Lower lobe of right lung (tissue), 2 donors: ENCODE data around the gene CCT8. TPM values are rescaled to one million over a fixed set of nuclear protein-coding genes. Genes with fewer than 3 reads are reported as not detected.
"Not testable (repeated sequence)": the region's sequence is repeated elsewhere in the genome, so short reads cannot be mapped to it uniquely, and the experiment has no call there.

Source experiments
- ATAC-seq, 2 donors: fragments of 200-7000 bp; cut with Tn5 transposase; one replicate each; pipeline ENCODE4 v1.9.1; 2020 to 2022; ENCODE audit warnings: mild to moderate bottlenecking in 2 of 2, moderate library complexity in 2 of 2
- DNase-seq: peaks from one replicate; pipeline ENCODE4 v3.0.0-alpha.2; 2020
- H3K27ac ChIP-seq: fragments of 200-600 bp; one replicate; pipeline ENCODE4 v1.8.0; 2022
- H3K27me3 ChIP-seq: fragments of 200-600 bp; one replicate; pipeline ENCODE4 v1.8.0; 2022; ENCODE audit warnings: low read depth
- H3K36me3 ChIP-seq: fragments of 200-600 bp; one replicate; pipeline ENCODE4 v1.8.0; 2022; ENCODE audit warnings: mild to moderate bottlenecking
- H3K4me1 ChIP-seq: fragments of 200-600 bp; one replicate; pipeline ENCODE4 v1.8.0; 2022
- H3K4me3 ChIP-seq: fragments of 200-600 bp; one replicate; pipeline ENCODE4 v1.8.0; 2022; ENCODE audit warnings: mild to moderate bottlenecking
- H3K9me3 ChIP-seq: fragments of 200-600 bp; one replicate; pipeline ENCODE4 v1.8.0; 2022
- intact Hi-C: fragments of 100-400 bp; cut with DNase I; formaldehyde crosslinking; loops from one replicate; pipeline ENCODE4 v1.11.0; 2022
- total RNA-seq: library from RNA; stranded (reverse); fragmentation: NEBNext Ultra II Directional; extraction: Animal tissue kit (Norgen Biotek cat#: 25700); gene quantifications from one replicate; pipeline ENCODE4 v1.2.1, GENCODE V29; 2021
- TF ChIP-seq, protein P1 (sequence below): fragments of 200-600 bp; IDR thresholded peaks from one replicate; pipeline ENCODE4 v1.8.0; 2022; ENCODE audit warnings: antibody characterized with exemption, mild to moderate bottlenecking
- donor health status: DM: no; HTN: yes; CAD: no; lungs with severe emphysema.

CCT8 gene
- total RNA-seq, 1 donor from 2014 or later = 111 TPM

DNA sequence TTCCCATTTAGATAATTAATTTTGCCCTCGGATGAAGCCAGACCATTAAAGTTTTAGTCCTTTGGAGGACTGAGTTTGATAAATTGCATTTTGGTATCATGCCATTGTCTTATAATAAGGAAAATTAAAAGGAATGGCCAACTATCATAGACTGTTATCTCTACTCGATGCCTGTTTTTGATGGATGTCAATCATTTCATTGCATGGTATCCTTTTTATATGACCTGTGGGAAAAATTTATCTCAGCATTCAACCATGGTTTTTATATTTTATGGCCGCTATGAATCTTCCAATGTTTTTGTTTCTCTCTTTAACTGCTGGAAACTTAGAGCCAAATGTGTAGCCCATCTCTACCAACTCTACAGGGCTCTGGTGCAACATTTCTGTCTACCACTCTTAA, 9.9 kb upstream of the CCT8 start:
- intact Hi-C loops = no loop called here
- ATAC-seq = no peak
- no peak for DNase-seq
- Histone ChIP-seq H3K27ac (no peak overlapping the region), H3K9me3 (no peaks in the 10 kb centered on the region), H3K4me1 (peaks cover 21% of the 10 kb centered on the region), H3K4me3 (no peak overlapping the region), H3K27me3 (no peaks in the 10 kb centered on the region), H3K36me3 (no peaks in the 10 kb centered on the region)
- TF ChIP-seq, protein P1, sequence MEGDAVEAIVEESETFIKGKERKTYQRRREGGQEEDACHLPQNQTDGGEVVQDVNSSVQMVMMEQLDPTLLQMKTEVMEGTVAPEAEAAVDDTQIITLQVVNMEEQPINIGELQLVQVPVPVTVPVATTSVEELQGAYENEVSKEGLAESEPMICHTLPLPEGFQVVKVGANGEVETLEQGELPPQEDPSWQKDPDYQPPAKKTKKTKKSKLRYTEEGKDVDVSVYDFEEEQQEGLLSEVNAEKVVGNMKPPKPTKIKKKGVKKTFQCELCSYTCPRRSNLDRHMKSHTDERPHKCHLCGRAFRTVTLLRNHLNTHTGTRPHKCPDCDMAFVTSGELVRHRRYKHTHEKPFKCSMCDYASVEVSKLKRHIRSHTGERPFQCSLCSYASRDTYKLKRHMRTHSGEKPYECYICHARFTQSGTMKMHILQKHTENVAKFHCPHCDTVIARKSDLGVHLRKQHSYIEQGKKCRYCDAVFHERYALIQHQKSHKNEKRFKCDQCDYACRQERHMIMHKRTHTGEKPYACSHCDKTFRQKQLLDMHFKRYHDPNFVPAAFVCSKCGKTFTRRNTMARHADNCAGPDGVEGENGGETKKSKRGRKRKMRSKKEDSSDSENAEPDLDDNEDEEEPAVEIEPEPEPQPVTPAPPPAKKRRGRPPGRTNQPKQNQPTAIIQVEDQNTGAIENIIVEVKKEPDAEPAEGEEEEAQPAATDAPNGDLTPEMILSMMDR = no peak

GRCh38 chr21:29082046-29082815, 8.8 kb upstream of the CCT8 start:
- DNase-seq = no peak

GRCh38 chr21:29080454-29080941, 7.0 kb upstream of the CCT8 start:
- intact Hi-C loops = no loop called here
- peak in 1 of 2 donors; percentile 58 for ATAC-seq

More at GRCh38 chr21:29082046-29082815, 8.8 kb upstream of the CCT8 start:
- Histone ChIP-seq H3K9me3 (no peaks in the 10 kb centered on the region), H3K27ac (no peak overlapping the region), H3K36me3 (no peaks in the 10 kb centered on the region), H3K4me1 (peaks cover 21% of the 10 kb centered on the region), H3K27me3 (no peaks in the 10 kb centered on the region), H3K4me3 (no peak overlapping the region)
- TF ChIP-seq, protein P1 = no peak
- intact Hi-C loops = no loop called here
- ATAC-seq = no peak

DNA sequence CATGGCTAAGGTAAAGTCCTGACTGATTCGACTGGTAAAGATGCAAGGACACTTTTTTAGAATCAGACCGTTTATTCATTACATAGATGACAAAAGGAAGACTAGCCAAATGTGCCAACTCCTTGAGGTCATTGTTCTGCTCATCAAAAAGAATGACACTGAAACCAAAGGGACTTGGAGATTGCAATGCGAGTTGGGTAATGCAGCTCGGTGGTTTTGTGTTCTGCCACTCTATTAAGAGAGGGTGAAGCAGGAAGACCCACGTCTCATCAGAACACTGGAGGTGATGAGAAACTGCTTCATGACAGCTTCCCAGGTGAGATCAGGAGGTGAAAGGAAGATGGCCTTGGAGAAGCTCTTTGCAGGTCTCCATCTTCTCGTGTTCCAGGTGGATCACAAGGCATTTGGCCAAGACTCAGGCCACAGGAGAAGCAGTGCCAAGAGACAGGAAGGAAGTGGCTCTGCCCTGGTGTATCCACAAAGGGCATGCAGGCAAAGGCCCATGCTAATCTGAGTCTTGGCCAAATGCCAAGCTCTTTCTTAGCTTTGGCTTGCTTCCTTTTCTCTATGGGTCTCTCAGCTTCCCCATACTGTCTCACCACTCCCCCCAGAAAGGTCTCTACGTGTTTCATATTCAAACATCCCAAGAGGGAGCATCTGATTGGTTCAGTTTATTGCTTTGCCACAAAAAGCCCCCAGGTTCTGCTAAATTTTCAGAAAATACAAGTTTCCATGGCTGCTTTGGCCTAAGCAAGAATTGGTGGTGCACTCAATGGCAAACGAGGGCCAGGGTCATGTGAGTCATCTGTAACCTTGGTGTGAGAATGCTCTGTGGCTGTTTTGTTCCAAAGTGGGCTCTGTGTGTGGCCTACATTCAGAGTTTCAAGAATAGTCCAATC, 5.7 kb upstream of the CCT8 start:
- peak; percentile 52 for DNase-seq
- Histone ChIP-seq H3K4me1 (peaks cover 28% of the 10 kb centered on the region), H3K36me3 (no peaks in the 10 kb centered on the region), H3K27ac (peak overlapping the region; percentile 50), H3K9me3 (no peaks in the 10 kb centered on the region), H3K4me3 (no peak overlapping the region), H3K27me3 (no peaks in the 10 kb centered on the region)
- peak; percentile 49 to 76 for ATAC-seq
- TF ChIP-seq, protein P1 = no peak
- intact Hi-C loops = no loop called here

More at GRCh38 chr21:29080454-29080941, 7.0 kb upstream of the CCT8 start:
- Histone ChIP-seq H3K36me3 (no peaks in the 10 kb centered on the region), H3K9me3 (no peaks in the 10 kb centered on the region), H3K27me3 (no peaks in the 10 kb centered on the region), H3K27ac (peak overlapping the region; percentile 50), H3K4me1 (peaks cover 21% of the 10 kb centered on the region), H3K4me3 (no peak overlapping the region)
- no peak for DNase-seq
- TF ChIP-seq, protein P1 = no peak

GRCh38 chr21:29077651-29078090, 4.2 kb upstream of the CCT8 start:
- TF ChIP-seq, protein P1 = no peak
- Histone ChIP-seq H3K27me3 (no peaks in the 10 kb centered on the region), H3K27ac (peak overlapping the region; percentile 88), H3K36me3 (no peaks in the 10 kb centered on the region), H3K4me3 (peak overlapping the region; percentile 64), H3K4me1 (peaks cover 30% of the 10 kb centered on the region), H3K9me3 (no peaks in the 10 kb centered on the region)
- ATAC-seq (peak in 1 of 2 donors; percentile 40), DNase-seq (no peak)
- intact Hi-C loops = no loop called here

- H3K36me3 ChIP-seq, H3K9me3 ChIP-seq, ATAC-seq, intact Hi-C loops, H3K27me3 ChIP-seq: not testable (repeated sequence)
- H3K4me1 ChIP-seq = peaks cover 35% of the 10 kb centered on the region
- DNase-seq = peak; percentile 84
- peak overlapping the region; percentile 64 for H3K4me3 ChIP-seq
- H3K27ac ChIP-seq = peak overlapping the region; percentile 88
These were observed 3.5 kb upstream of the CCT8 start for GRCh38 chr21:29076731-29077640.
